B cell (primary cell): ENCODE results near the gene TMEM250. TPM values are rescaled to one million over a fixed set of nuclear protein-coding genes. Genes with fewer than 3 reads are reported as not detected.

ENCODE experiments used
- ATAC-seq: fragments of 200-7000 bp; cut with Tn5 transposase; one replicate; pipeline ENCODE4 v1.10.0; 2021; ENCODE audit warnings: low read depth, mild to moderate bottlenecking, moderate number of reproducible peaks, moderate library complexity
- CTCF ChIA-PET: fragments of 350-600 bp; sonication (Branson Sonifier 250); formaldehyde crosslinking; loops from one replicate; lab custom pipeline; 2021; ENCODE audit warnings: antibody characterized with exemption, inconsistent platforms; lab: Charles Lee
- POLR2A ChIA-PET: fragments of 350-600 bp; sonication (Branson Sonifier 250); formaldehyde crosslinking; loops from one replicate; lab custom pipeline; 2021; ENCODE audit warnings: antibody characterized with exemption; lab: Charles Lee
- DNase-seq: peaks from one replicate; pipeline ENCODE4 v3.0.0; 2013
- H2AFZ ChIP-seq: 2 replicates; pipeline ENCODE4 v1.6.1; 2012; ENCODE audit warnings: mild to moderate bottlenecking, low read depth, low read length; ENCODE audit not compliant: insufficient read depth, poor library complexity, severe bottlenecking
- H3K27ac ChIP-seq, 2 donors: 1 replicate in 1 of 2; 2 replicates in 1 of 2; pipeline ENCODE4 v1.5.1; 2012 to 2013; ENCODE audit warnings: low read length in 2 of 2, mild to moderate bottlenecking in 2 of 2, moderate library complexity in 1 of 2
- H3K27me3 ChIP-seq, 4 experiments: fragments of 200-600 bp in 1 of 4; sonication (generic) in 1 of 4; replicated peaks in 1 of 4; 1 replicate in 2 of 4; 2 replicates in 2 of 4; pipeline versions ENCODE4 v1.6.1 to v1.7.0; 2013 to 2016; ENCODE audit warnings: low read length in 3 of 4, mild to moderate bottlenecking in 2 of 4, mixed read lengths in 1 of 4, moderate library complexity in 1 of 4; ENCODE audit not compliant: insufficient read depth in 4 of 4, control insufficient read depth in 3 of 4; ENCODE audit errors: control extremely low read depth in 1 of 4
- H3K36me3 ChIP-seq, 2 experiments: replicated peaks in 1 of 2; 1 replicate in 1 of 2; 2 replicates in 1 of 2; pipeline versions ENCODE4 v1.6.1 to v1.7.1; 2013; ENCODE audit warnings: low read length in 1 of 2; ENCODE audit not compliant: insufficient read depth in 2 of 2, control insufficient read depth in 1 of 2; ENCODE audit errors: control extremely low read depth in 1 of 2, extremely low read depth in 1 of 2
- H3K4me1 ChIP-seq, 2 donors: fragments of 200-600 bp in 1 of 2; sonication (generic) in 1 of 2; 1 replicate in 1 of 2; 2 replicates in 1 of 2; pipeline versions ENCODE4 v1.5.1 to v1.6.1; 2013 to 2017; ENCODE audit warnings: low read length in 2 of 2; ENCODE audit not compliant: control insufficient read depth in 2 of 2, insufficient read depth in 2 of 2
- H3K4me2 ChIP-seq: replicated peaks from 2 replicates; pipeline ENCODE3; 2012; ENCODE audit warnings: mild to moderate bottlenecking, low read depth, low read length; ENCODE audit not compliant: poor library complexity, severe bottlenecking
- H3K4me3 ChIP-seq, 5 experiments: fragments of 200-600 bp in 1 of 5; sonication (generic) in 1 of 5; 1 replicate in 3 of 5; 2 replicates in 2 of 5; pipeline versions ENCODE4 v1.5.1 to v1.7.0; 2011 to 2016; ENCODE audit warnings: low read length in 4 of 5, mild to moderate bottlenecking in 4 of 5, low read depth in 2 of 5, control low read depth in 1 of 5, moderate library complexity in 1 of 5; ENCODE audit not compliant: insufficient read depth in 1 of 5; ENCODE audit errors: control extremely low read depth in 1 of 5, extremely low read depth in 1 of 5
- H3K79me2 ChIP-seq: fragments of 200-600 bp; sonication (generic); one replicate; pipeline ENCODE4 v1.6.0; 2016; ENCODE audit warnings: low read length; ENCODE audit not compliant: control insufficient read depth, insufficient read depth
- H3K9ac ChIP-seq: fragments of 200-600 bp; sonication (generic); 2 replicates; pipeline ENCODE4 v1.6.1; 2017; ENCODE audit warnings: mild to moderate bottlenecking, low read length, moderate library complexity
- H3K9me3 ChIP-seq, 3 donors: one replicate each; pipeline versions ENCODE4 v1.6.1 to v1.7.1; 2013; ENCODE audit warnings: low read length in 2 of 3; ENCODE audit not compliant: control insufficient read depth in 2 of 3, insufficient read depth in 1 of 3; ENCODE audit errors: control extremely low read depth in 1 of 3
- H4K20me1 ChIP-seq: 2 replicates; pipeline ENCODE4 v1.6.0; 2012; ENCODE audit warnings: mild to moderate bottlenecking, low read length; ENCODE audit not compliant: insufficient read depth, control insufficient read depth, poor library complexity, severe bottlenecking
- H3K27ac Mint-ChIP-seq: one replicate; pipeline ENCODE4 v1.8.0; 2021; ENCODE audit warnings: mixed read lengths
- H3K27me3 Mint-ChIP-seq: one replicate; pipeline ENCODE4 v1.8.0; 2021; ENCODE audit warnings: mixed read lengths
- H3K4me1 Mint-ChIP-seq: one replicate; pipeline ENCODE4 v1.8.0; 2021; ENCODE audit warnings: mixed read lengths
- H3K4me3 Mint-ChIP-seq: one replicate; pipeline ENCODE4 v1.8.0; 2021; ENCODE audit warnings: mixed read lengths
- H3K9me3 Mint-ChIP-seq: one replicate; pipeline ENCODE4 v1.8.0; 2022; ENCODE audit warnings: mixed read lengths; ENCODE audit not compliant: insufficient read depth
- CTCF ChIP-seq: fragments of 200-600 bp; IDR thresholded peaks from one replicate; pipeline ENCODE4 v1.8.0; 2022; ENCODE audit warnings: antibody characterized with exemption, mild to moderate bottlenecking
- EZH2 ChIP-seq: IDR thresholded peaks from 2 replicates; pipeline ENCODE4 v1.6.1; 2012; ENCODE audit warnings: borderline replicate concordance, low read depth, mild to moderate bottlenecking, moderate library complexity, low read length; ENCODE audit not compliant: insufficient read depth, poor library complexity, severe bottlenecking
- WGBS: methylation state at CpG from one replicate; pipeline ENCODE4 v1.1.5; 2013; ENCODE audit warnings: missing lambda C conversion rate; ENCODE audit not compliant: insufficient coverage; 5-methylcytosine and 5-hydroxymethylcytosine counted together
- intact Hi-C: fragments of 100-400 bp; cut with micrococcal nuclease; formaldehyde crosslinking; loops from one replicate; pipeline ENCODE4 v1.10.0; 2022
- polyA plus RNA-seq: library from polyadenylated mRNA; depleted of rRNA; stranded (reverse); fragments of >200 nt; gene quantifications from 2 replicates; pipeline ENCODE4 v1.2.3, GENCODE V29; 2012
- total RNA-seq, 2 donors: library from RNA; stranded (reverse); fragments of 120-200 nt in 1 of 2; gene quantifications; 1 replicate in 1 of 2; 2 replicates in 1 of 2; pipeline versions ENCODE4 v1.2.3 to v1.2.4, GENCODE V29; 2013 to 2022

Gene TMEM250
- total and polyA plus RNA-seq, 2 donors (not counting 1 experiment from before 2014, with no cell fraction given): 11.1 to 29.6 TPM

GRCh38 chr9:136092353-136092650 lies 26.4 kb downstream of the TMEM250 start:
- intact Hi-C loops: no loop called here
- ATAC-seq (no peak), DNase-seq (no peak)
- H4K20me1 ChIP-seq: no peaks in the 10 kb centered on the region
- H3K4me1 Mint-ChIP-seq: peaks cover 9% of the 10 kb centered on the region
- H3K27ac Mint-ChIP-seq: no peak overlapping the region
- H3K4me3 Mint-ChIP-seq: no peak overlapping the region
- no peak overlapping the region for H3K4me3 ChIP-seq
- no peak overlapping the region for H3K27ac ChIP-seq
- WGBS: 95% methylated on average over 10 of the region's 10 CpGs
- peaks cover 10 to 16% of the 10 kb centered on the region in 2 donors for H3K4me1 ChIP-seq
- peaks cover 18% of the 10 kb centered on the region for H3K27me3 Mint-ChIP-seq
- peaks cover 0 to 64% (median 14%) of the 10 kb centered on the region in 4 experiments for H3K27me3 ChIP-seq
- H2AFZ ChIP-seq: no peak overlapping the region
- no peak for TF ChIP-seq CTCF
- TF ChIP-seq EZH2: no peak
- H3K79me2 ChIP-seq: no peaks in the 10 kb centered on the region
- no peak overlapping the region for H3K9ac ChIP-seq
- POLR2A ChIA-PET: no interaction called here
- no peaks in the 10 kb centered on the region for H3K9me3 Mint-ChIP-seq
- peaks cover 0 to 3% (median 0%) of the 10 kb centered on the region in 3 donors for H3K9me3 ChIP-seq
- H3K36me3 ChIP-seq: no peaks in the 10 kb centered on the region
- H3K4me2 ChIP-seq: no peak overlapping the region
- CTCF ChIA-PET: no interaction called here

DNA sequence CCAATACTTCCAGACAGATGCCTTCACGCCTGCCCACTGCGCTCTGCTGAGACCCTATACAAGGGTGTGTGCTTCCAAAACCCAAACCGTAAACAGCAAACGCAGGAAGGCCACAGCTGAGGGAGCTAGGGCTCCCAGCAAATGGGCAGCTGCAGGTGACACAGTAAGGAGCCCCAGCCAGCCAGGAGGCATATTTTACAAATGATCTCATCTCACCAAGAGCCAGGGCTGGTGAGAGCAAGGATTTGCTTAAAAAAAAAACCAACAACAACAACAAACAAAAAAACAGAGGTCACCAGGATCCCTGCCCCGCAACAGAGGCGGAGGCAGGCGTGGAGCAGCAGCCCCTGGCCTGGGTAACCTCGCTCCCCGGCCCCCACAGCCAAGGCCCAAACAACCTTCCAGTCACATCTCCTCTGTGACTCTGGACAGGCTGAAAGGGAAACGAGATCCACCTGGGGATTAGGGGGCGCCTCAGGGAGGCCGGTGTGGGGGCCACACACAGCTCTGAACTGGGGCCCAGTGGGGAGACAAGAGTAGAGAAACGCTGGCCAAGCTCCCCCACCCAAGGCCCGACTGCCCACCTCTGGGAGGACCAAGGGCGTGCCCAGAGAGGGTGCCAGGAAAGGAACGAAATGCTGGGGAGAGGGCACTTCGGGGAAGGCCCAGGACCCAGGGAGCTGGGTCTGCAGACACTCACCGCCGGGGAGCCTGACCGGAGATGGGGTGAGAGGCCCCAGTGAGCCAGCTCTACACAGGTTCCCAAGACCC lies 26.9 kb downstream of the TMEM250 start:
- DNase-seq (no peak), ATAC-seq (no peak)
- WGBS: 93% methylated on average over 17 of the region's 20 CpGs
- no peak overlapping the region for H3K4me3 Mint-ChIP-seq
- POLR2A ChIA-PET: interaction anchor here (0.5 kb wide), 1 partner anchor 156 kb away, joined by 7 read pairs; no protein-coding TSS in a partner anchor
- Histone ChIP-seq H3K4me1 (peaks cover 10 to 16% of the 10 kb centered on the region in 2 donors), H2AFZ (no peak overlapping the region), H3K36me3 (no peaks in the 10 kb centered on the region), H3K4me2 (no peak overlapping the region), H3K9ac (no peak overlapping the region), H3K79me2 (no peaks in the 10 kb centered on the region), H3K9me3 (peaks cover 0 to 3% (median 0%) of the 10 kb centered on the region in 3 donors), H3K27me3 (peaks cover 0 to 62% (median 13%) of the 10 kb centered on the region in 4 experiments), H3K4me3 (no peak overlapping the region), H3K27ac (no peak overlapping the region), H4K20me1 (no peaks in the 10 kb centered on the region)
- H3K9me3 Mint-ChIP-seq: no peaks in the 10 kb centered on the region
- peaks cover 9% of the 10 kb centered on the region for H3K4me1 Mint-ChIP-seq
- no peak overlapping the region for H3K27ac Mint-ChIP-seq
- CTCF ChIA-PET: interaction anchor here (1.2 to 3.5 kb wide), 2 partner anchors 15 to 31 kb away, joined by 3 to 56 read pairs; no protein-coding TSS in a partner anchor
- intact Hi-C loops: no loop called here
- peaks cover 22% of the 10 kb centered on the region for H3K27me3 Mint-ChIP-seq
- TF ChIP-seq CTCF (no peak), EZH2 (no peak)
